ENCODE data around the gene VAX1. TPM values are rescaled to one million over a fixed set of nuclear protein-coding genes. Genes with fewer than 3 reads are reported as not detected.

The VAX1 gene
- polyA plus RNA-seq, 1 of the 3 experiments (the other 2 are of a cell fraction), result not detected

DNA sequence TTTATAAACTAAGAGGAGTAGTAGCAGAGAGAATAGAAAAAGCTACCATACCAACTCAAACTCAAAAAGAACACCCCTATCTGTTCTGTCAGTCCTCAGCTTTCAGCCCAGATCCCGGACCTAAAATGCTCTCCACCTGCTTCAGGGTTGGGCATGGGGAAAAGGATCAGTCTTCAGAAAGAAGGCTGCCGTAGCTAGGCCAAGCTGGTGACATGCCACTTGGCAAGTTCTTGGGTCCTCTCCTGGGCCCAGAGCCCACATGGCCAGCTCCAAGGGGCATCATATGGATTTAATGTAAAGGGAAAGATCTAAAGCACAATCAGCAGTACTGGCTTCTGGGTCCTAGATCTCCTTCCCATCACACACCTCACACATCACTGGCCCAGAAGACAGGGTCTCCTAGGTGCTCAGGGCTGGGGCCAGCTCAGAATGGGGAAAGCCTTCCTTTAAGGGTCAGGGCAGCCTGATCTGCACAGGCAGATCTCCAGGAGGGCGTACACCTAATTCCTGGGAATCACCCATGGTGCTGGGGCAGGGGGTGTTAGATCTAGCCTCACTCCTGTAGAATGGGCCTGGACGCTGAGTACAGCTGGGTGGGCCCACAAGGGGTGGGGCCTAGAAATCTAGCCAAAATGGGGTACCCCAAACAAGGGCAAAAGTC is 2.5 kb downstream of the VAX1 start:
- H3K79me2 ChIP-seq (ENCODE audit: insufficient read depth), result no peaks in the 10 kb centered on the region
- TF ChIP-seq FOXJ3 (CRISPR knock-in tag; IDR thresholded peaks at IDR 0.05), result no peak
- TF ChIP-seq TEAD4 (IDR thresholded peaks at IDR 0.05; ENCODE audit: borderline replicate concordance, insufficient read depth), result no peak
- no peak for TF ChIP-seq FOSL2 (IDR thresholded peaks at IDR 0.05; ENCODE audit: borderline replicate concordance, low read depth)
- TF ChIP-seq NFIC (IDR thresholded peaks at IDR 0.05; ENCODE audit: borderline replicate concordance), result no peak
- no peak for TF ChIP-seq MXI1 (IDR thresholded peaks at IDR 0.05; ENCODE audit: low read depth, low read length)
- TF ChIP-seq, protein P1, sequence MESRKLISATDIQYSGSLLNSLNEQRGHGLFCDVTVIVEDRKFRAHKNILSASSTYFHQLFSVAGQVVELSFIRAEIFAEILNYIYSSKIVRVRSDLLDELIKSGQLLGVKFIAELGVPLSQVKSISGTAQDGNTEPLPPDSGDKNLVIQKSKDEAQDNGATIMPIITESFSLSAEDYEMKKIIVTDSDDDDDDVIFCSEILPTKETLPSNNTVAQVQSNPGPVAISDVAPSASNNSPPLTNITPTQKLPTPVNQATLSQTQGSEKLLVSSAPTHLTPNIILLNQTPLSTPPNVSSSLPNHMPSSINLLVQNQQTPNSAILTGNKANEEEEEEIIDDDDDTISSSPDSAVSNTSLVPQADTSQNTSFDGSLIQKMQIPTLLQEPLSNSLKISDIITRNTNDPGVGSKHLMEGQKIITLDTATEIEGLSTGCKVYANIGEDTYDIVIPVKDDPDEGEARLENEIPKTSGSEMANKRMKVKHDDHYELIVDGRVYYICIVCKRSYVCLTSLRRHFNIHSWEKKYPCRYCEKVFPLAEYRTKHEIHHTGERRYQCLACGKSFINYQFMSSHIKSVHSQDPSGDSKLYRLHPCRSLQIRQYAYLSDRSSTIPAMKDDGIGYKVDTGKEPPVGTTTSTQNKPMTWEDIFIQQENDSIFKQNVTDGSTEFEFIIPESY (IDR thresholded peaks at IDR 0.05; ENCODE audit: borderline replicate concordance, low read depth), result no peak
- TF ChIP-seq SIN3A (IDR thresholded peaks at IDR 0.05; ENCODE audit: borderline replicate concordance, low read depth, low read length), result no peak
- TF ChIP-seq FOXM1 (IDR thresholded peaks at IDR 0.05; ENCODE audit: low read depth), result no peak
- no peak for TF ChIP-seq CTCF (IDR thresholded peaks at IDR 0.05)
- POLR2A ChIA-PET, result no interaction called here
- H3K27me3 ChIP-seq (ENCODE audit: insufficient read depth), result peaks cover 94% of the 10 kb centered on the region
- no peaks in the 10 kb centered on the region for H3K9me3 ChIP-seq
- no peaks in the 10 kb centered on the region for H3K36me3 ChIP-seq (replicated peaks in 1 of 2; ENCODE audit: control insufficient read depth in 1 of 2, insufficient read depth in 2 of 2, low read length in 1 of 2)
- H3K4me2 ChIP-seq, result no peak overlapping the region
- H3K27ac ChIP-seq (ENCODE audit: low read depth in 2 of 2, low read length in 1 of 2), result no peak overlapping the region
- H3K9ac ChIP-seq, result no peak overlapping the region
- H2AFZ ChIP-seq (ENCODE audit: low read depth), result no peak overlapping the region
- no peaks in the 10 kb centered on the region for H3K9me2 ChIP-seq
- no peaks in the 10 kb centered on the region for H4K20me1 ChIP-seq (ENCODE audit: insufficient read depth)
- DNase-seq, result no peak
- peaks cover 0 to 2% of the 10 kb centered on the region in 2 experiments; a peak in 2 of 4 replicates for H3K4me1 ChIP-seq (ENCODE audit: control insufficient read depth in 1 of 2, insufficient read depth in 2 of 2, low read depth in 1 of 2, low read length in 1 of 2)
- no peaks in the 10 kb centered on the region for H3F3A ChIP-seq (replicated peaks; ENCODE audit: insufficient read depth)
- CTCF ChIA-PET, result interaction anchor here (1.0 to 4.2 kb wide), 5 partner anchors 31 to 339 kb away, joined by 5 to 37 read pairs (median 13); no protein-coding TSS in a partner anchor
- no peak overlapping the region for H3K4me3 ChIP-seq (ENCODE audit: low read depth in 2 of 2, low read length in 1 of 2)
- WGBS (ENCODE audit: low lambda C conversion rate), result 84% methylated on average over 4 of the region's 4 CpGs

- Histone ChIP-seq H3K4me2 (no peak overlapping the region), H3K79me2 (ENCODE audit: insufficient read depth) (no peaks in the 10 kb centered on the region), H3K9me3 (no peaks in the 10 kb centered on the region), H3K36me3 (replicated peaks in 1 of 2; ENCODE audit: control insufficient read depth in 1 of 2, insufficient read depth in 2 of 2, low read length in 1 of 2) (no peaks in the 10 kb centered on the region), H2AFZ (ENCODE audit: low read depth) (no peak overlapping the region), H3K27me3 (ENCODE audit: insufficient read depth) (peaks cover 94% of the 10 kb centered on the region), H4K20me1 (ENCODE audit: insufficient read depth) (no peaks in the 10 kb centered on the region), H3K9me2 (no peaks in the 10 kb centered on the region), H3K9ac (no peak overlapping the region), H3K27ac (ENCODE audit: low read depth in 2 of 2, low read length in 1 of 2) (no peak overlapping the region), H3K4me1 (ENCODE audit: control insufficient read depth in 1 of 2, insufficient read depth in 2 of 2, low read depth in 1 of 2, low read length in 1 of 2) (peaks cover 0 to 2% of the 10 kb centered on the region in 2 experiments; a peak in 2 of 4 replicates), H3K4me3 (ENCODE audit: low read depth in 2 of 2, low read length in 1 of 2) (no peak overlapping the region), H3F3A (replicated peaks; ENCODE audit: insufficient read depth) (no peaks in the 10 kb centered on the region)
- 92% methylated on average over 6 of the region's 6 CpGs for WGBS (ENCODE audit: low lambda C conversion rate)
- TF ChIP-seq EZH2phosphoT487 (IDR thresholded peaks at IDR 0.05; ENCODE audit: borderline replicate concordance, low read depth) (no peak), FOXM1 (IDR thresholded peaks at IDR 0.05; ENCODE audit: low read depth) (no peak), MEF2A (IDR thresholded peaks at IDR 0.05; ENCODE audit: borderline replicate concordance, low read depth) (no peak)
- TF ChIP-seq, protein P1 (IDR thresholded peaks at IDR 0.05; ENCODE audit: borderline replicate concordance, low read depth), result no peak
- POLR2A ChIA-PET, result no interaction called here
- CTCF ChIA-PET, result interaction anchor here (0.9 to 4.2 kb wide), 5 partner anchors 32 to 347 kb away, joined by 3 to 37 read pairs (median 13); no protein-coding TSS in a partner anchor
- DNase-seq, result no peak
Measured at GRCh38 chr10:117135026-117135372, 3.1 kb downstream of the VAX1 start.

Measured in SK-N-SH (cell line).